Medulla oblongata (tissue), 1 donor: ENCODE results near the gene CD86.
A peak's percentile ranks its signal among the peaks of the same experiment; 100 is the strongest.
"Not testable (repeated sequence)": the region's sequence is repeated elsewhere in the genome, so short reads cannot be mapped to it uniquely, and the experiment has no call there.

Experiments
- DNase-seq: peaks from one replicate; pipeline ENCODE4 v3.0.0-alpha.2; 2015; ENCODE audit errors: extremely low spot score

CD86 gene

GRCh38 chr3:122055215-122055614 is at the start of gene CD86:
CD86 (plus strand) TSS chr3:122055362; CDS start chr3:122055490, 128 bp downstream.
- peak; percentile 60 for DNase-seq

- no peak for DNase-seq
Observed at GRCh38 chr3:122006267-122006666, 48.9 kb upstream of the CD86 start.

- DNase-seq: no peak
Observed at GRCh38 chr3:122008166-122008565, 47.0 kb upstream of the CD86 start.

- DNase-seq: no peak
Observed at GRCh38 chr3:122010506-122010905, 44.7 kb upstream of the CD86 start.

- DNase-seq: no peak
Observed at GRCh38 chr3:122011396-122011795, 43.8 kb upstream of the CD86 start.

GRCh38 chr3:122012821-122013220 is 42.3 kb upstream of the CD86 start:
- no peak for DNase-seq

GRCh38 chr3:122013448-122013925 is 41.7 kb upstream of the CD86 start:
- no peak for DNase-seq

- DNase-seq: no peak
Observed at GRCh38 chr3:122014741-122015140, 40.4 kb upstream of the CD86 start.

GRCh38 chr3:122019493-122019892 is 35.7 kb upstream of the CD86 start:
- no peak for DNase-seq

GRCh38 chr3:122021037-122021436 is 34.1 kb upstream of the CD86 start:
- no peak for DNase-seq

GRCh38 chr3:122021811-122022401 is 33.3 kb upstream of the CD86 start, which contains the start of gene ILDR1:
ILDR1 (minus strand) TSS chr3:122022247; CDS start chr3:122022077, 170 bp downstream.
- DNase-seq: no peak

- DNase-seq: no peak
Observed at GRCh38 chr3:122023335-122023910, 31.7 kb upstream of the CD86 start.

GRCh38 chr3:122024800-122025199 is 30.4 kb upstream of the CD86 start:
- DNase-seq: no peak

- DNase-seq: no peak
Observed at GRCh38 chr3:122025296-122025695, 29.9 kb upstream of the CD86 start.

- no peak for DNase-seq
Observed at GRCh38 chr3:122030381-122031122, 24.6 kb upstream of the CD86 start.

- DNase-seq: no peak
Observed at GRCh38 chr3:122031123-122031468, 24.1 kb upstream of the CD86 start.

GRCh38 chr3:122032531-122032930 is 22.6 kb upstream of the CD86 start:
- no peak for DNase-seq

- DNase-seq: no peak
Observed at GRCh38 chr3:122033023-122033422, 22.1 kb upstream of the CD86 start.

GRCh38 chr3:122047296-122047695 is 7.9 kb upstream of the CD86 start:
- not testable (repeated sequence) for DNase-seq

GRCh38 chr3:122047773-122048172 is 7.4 kb upstream of the CD86 start:
- DNase-seq: not testable (repeated sequence)

GRCh38 chr3:122052968-122053367 is 2.2 kb upstream of the CD86 start:
- DNase-seq: no peak

GRCh38 chr3:122057671-122058070 is 2.5 kb downstream of the CD86 start:
- no peak for DNase-seq

GRCh38 chr3:122058294-122058693 is 3.1 kb downstream of the CD86 start:
- no peak for DNase-seq
